GM12878 (cell line): ENCODE data around the gene KLHL15. TPM values are rescaled to one million over a fixed set of nuclear protein-coding genes. Genes with fewer than 3 reads are reported as not detected.

Source experiments
- BMI1 ChIP-seq: fragments of 450-650 bp; IDR thresholded peaks from 2 replicates; pipeline ENCODE4 v1.6.1; 2016; ENCODE audit warnings: mild to moderate bottlenecking, moderate library complexity, borderline replicate concordance
- CBX3 ChIP-seq: fragments of 200-600 bp; sonication (generic); IDR thresholded peaks from 2 replicates; pipeline ENCODE4 v1.6.1; 2016; ENCODE audit warnings: low read depth, borderline replicate concordance
- CHD1 ChIP-seq: IDR thresholded peaks from 2 replicates; pipeline ENCODE4 v1.6.1; 2012; ENCODE audit warnings: low read depth, low read length, improper control_type of control experiment
- MYB ChIP-seq: fragments of 150-350 bp; IDR thresholded peaks from 2 replicates; pipeline ENCODE4 v1.6.1; 2014; ENCODE audit warnings: mild to moderate bottlenecking, low read depth, low read length, borderline replicate concordance
- SMAD5 ChIP-seq: IDR thresholded peaks from 2 replicates; pipeline ENCODE4 v1.6.1; 2016; ENCODE audit warnings: antibody characterized with exemption, low read depth
- YBX1 ChIP-seq: fragments of 450-650 bp; IDR thresholded peaks from 2 replicates; pipeline ENCODE4 v1.6.1; 2016; ENCODE audit warnings: antibody characterized with exemption
- ZBED1 ChIP-seq: IDR thresholded peaks from 2 replicates; pipeline ENCODE4 v1.6.1; 2016; ENCODE audit warnings: borderline replicate concordance
- polyA plus RNA-seq, 11 experiments: library from polyadenylated mRNA; depleted of rRNA in 4 of 11; unstranded in 6 of 11; stranded (reverse) in 5 of 11; fragments of >200 nt; fragmentation: Nextera tagmentation in 4 of 11; fragmentation: Illumina TruSeq in 1 of 11; extraction: Ambion mirVana in 4 of 11; extraction: Trizol in 1 of 11; gene quantifications; 1 replicate in 1 of 11; 2 replicates in 10 of 11; pipeline versions ENCODE4 v1.2.1 to v1.2.3, GENCODE V29; 2011 to 2016; ENCODE audit warnings: inconsistent platforms in 2 of 11, missing spikeins in 2 of 11, low read depth in 1 of 11
- total RNA-seq, 4 experiments: library from RNA; depleted of rRNA in 3 of 4; stranded (reverse); fragments of >200 nt in 3 of 4; fragmentation: Illumina TruSeq in 1 of 4; extraction: Trizol in 1 of 4; gene quantifications; 2 replicates each; pipeline versions ENCODE4 v1.2.1 to v1.2.3, GENCODE V29; 2013 to 2021
- TF ChIP-seq, protein P1 (sequence below): fragments of 450-650 bp; IDR thresholded peaks from 2 replicates; pipeline ENCODE4 v1.6.1; 2018; ENCODE audit warnings: mild to moderate bottlenecking, low read depth, moderate library complexity; ENCODE audit not compliant: partially characterized antibody
- TF ChIP-seq, protein P2 (sequence below): fragments of 450-650 bp; IDR thresholded peaks from 2 replicates; pipeline ENCODE4 v1.6.1; 2017; ENCODE audit warnings: mild to moderate bottlenecking, moderate library complexity

KLHL15 gene
- total and polyA plus RNA-seq, 10 of the 15 experiments (the other 5 are each of a cell fraction or from before 2014, with no cell fraction given) = 1.4 to 7.0 (median 3.7) TPM

DNA sequence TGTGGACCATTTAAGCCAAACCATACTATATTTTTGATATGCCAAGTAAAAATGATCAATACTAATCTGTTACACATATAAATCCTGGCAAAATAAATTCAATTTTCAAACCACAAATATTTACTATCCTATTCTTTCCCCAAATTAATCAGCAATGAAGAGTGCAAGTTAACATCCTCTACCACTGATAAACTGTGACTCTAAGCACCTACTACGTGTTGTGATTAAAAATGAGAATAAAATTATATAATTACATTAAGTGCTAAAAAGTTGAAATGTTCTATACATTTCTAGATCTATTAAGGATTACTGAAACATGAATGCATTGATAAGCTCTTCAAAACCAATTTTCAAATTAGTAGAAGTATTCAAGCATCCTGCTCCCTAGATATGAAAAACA lies 3.4 kb downstream of the KLHL15 start (continued):
- TF ChIP-seq SMAD5 (no peak), ZBED1 (no peak), CHD1 (no peak), BMI1 (no peak), YBX1 (no peak), CBX3 (no peak), MYB (no peak)
- TF ChIP-seq, protein P1, sequence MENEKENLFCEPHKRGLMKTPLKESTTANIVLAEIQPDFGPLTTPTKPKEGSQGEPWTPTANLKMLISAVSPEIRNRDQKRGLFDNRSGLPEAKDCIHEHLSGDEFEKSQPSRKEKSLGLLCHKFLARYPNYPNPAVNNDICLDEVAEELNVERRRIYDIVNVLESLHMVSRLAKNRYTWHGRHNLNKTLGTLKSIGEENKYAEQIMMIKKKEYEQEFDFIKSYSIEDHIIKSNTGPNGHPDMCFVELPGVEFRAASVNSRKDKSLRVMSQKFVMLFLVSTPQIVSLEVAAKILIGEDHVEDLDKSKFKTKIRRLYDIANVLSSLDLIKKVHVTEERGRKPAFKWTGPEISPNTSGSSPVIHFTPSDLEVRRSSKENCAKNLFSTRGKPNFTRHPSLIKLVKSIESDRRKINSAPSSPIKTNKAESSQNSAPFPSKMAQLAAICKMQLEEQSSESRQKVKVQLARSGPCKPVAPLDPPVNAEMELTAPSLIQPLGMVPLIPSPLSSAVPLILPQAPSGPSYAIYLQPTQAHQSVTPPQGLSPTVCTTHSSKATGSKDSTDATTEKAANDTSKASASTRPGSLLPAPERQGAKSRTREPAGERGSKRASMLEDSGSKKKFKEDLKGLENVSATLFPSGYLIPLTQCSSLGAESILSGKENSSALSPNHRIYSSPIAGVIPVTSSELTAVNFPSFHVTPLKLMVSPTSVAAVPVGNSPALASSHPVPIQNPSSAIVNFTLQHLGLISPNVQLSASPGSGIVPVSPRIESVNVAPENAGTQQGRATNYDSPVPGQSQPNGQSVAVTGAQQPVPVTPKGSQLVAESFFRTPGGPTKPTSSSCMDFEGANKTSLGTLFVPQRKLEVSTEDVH = no peak
- TF ChIP-seq, protein P2, sequence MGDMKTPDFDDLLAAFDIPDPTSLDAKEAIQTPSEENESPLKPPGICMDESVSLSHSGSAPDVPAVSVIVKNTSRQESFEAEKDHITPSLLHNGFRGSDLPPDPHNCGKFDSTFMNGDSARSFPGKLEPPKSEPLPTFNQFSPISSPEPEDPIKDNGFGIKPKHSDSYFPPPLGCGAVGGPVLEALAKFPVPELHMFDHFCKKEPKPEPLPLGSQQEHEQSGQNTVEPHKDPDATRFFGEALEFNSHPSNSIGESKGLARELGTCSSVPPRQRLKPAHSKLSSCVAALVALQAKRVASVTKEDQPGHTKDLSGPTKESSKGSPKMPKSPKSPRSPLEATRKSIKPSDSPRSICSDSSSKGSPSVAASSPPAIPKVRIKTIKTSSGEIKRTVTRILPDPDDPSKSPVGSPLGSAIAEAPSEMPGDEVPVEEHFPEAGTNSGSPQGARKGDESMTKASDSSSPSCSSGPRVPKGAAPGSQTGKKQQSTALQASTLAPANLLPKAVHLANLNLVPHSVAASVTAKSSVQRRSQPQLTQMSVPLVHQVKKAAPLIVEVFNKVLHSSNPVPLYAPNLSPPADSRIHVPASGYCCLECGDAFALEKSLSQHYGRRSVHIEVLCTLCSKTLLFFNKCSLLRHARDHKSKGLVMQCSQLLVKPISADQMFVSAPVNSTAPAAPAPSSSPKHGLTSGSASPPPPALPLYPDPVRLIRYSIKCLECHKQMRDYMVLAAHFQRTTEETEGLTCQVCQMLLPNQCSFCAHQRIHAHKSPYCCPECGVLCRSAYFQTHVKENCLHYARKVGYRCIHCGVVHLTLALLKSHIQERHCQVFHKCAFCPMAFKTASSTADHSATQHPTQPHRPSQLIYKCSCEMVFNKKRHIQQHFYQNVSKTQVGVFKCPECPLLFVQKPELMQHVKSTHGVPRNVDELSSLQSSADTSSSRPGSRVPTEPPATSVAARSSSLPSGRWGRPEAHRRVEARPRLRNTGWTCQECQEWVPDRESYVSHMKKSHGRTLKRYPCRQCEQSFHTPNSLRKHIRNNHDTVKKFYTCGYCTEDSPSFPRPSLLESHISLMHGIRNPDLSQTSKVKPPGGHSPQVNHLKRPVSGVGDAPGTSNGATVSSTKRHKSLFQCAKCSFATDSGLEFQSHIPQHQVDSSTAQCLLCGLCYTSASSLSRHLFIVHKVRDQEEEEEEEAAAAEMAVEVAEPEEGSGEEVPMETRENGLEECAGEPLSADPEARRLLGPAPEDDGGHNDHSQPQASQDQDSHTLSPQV = no peak
